Measurements from ENCODE around the gene HJURP. TPM values are rescaled to one million over a fixed set of nuclear protein-coding genes. Genes with fewer than 3 reads are reported as not detected.

Gene HJURP
- total RNA-seq, 4 donors from 2014 or later = 0.20 to 1.1 TPM; not detected in 2

DNA sequence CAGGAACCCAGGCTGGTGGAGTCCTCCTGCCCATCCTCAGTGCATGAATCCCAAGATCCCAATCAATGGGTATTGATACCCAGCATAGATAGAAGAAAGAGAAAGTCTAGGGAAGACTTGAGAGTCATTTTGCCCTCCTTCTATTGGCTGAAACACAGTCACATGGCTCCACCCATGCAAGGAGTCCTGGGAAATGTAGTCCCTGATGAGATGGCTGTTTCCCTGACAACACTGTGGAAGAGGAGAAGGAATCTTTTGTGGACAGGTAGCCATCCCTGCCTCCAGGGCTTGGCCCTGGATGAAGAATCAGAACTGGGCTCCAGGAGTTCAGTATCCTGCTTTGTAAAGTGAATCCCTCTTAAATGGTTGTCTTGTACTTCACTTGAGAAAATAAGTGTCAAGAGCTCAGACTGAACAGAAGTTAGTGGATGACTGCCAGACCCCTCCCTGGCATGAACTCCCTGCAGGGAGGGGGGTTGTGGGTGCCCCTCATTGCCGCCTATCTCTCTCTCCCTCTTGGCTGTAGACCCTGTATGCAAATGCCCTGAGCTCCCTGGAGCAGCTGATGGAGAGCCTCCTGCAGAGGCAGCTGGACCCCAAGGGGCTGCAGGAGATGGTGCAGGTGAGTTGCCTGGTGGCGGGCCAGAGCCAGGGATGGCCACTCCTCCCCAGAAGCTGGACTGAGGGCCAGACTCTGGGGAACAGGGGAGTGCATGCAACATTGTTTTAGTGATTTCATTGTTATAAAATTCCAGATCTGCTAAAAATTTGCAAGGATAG, 40.1 kb downstream of the HJURP start:
- DNase-seq (no peak), ATAC-seq (no peak)
- intact Hi-C loops (cut with DNase I; ENCODE audit: low total_unique reads) = no loop called here
- Histone ChIP-seq H3K27me3 (no peaks in the 10 kb centered on the region), H3K9me3 (no peaks in the 10 kb centered on the region), H3K4me1 (no peaks in the 10 kb centered on the region), H3K4me3 (no peak overlapping the region), H3K36me3 (no peaks in the 10 kb centered on the region), H3K27ac (no peak overlapping the region)
- in situ Hi-C loops (cut with MboI; ENCODE audit: low sequenced_read_pairs in 4 of 4) = no loop called here
- no peak for TF ChIP-seq POLR2A (IDR thresholded peaks at IDR 0.05)
- TF ChIP-seq, protein P1, sequence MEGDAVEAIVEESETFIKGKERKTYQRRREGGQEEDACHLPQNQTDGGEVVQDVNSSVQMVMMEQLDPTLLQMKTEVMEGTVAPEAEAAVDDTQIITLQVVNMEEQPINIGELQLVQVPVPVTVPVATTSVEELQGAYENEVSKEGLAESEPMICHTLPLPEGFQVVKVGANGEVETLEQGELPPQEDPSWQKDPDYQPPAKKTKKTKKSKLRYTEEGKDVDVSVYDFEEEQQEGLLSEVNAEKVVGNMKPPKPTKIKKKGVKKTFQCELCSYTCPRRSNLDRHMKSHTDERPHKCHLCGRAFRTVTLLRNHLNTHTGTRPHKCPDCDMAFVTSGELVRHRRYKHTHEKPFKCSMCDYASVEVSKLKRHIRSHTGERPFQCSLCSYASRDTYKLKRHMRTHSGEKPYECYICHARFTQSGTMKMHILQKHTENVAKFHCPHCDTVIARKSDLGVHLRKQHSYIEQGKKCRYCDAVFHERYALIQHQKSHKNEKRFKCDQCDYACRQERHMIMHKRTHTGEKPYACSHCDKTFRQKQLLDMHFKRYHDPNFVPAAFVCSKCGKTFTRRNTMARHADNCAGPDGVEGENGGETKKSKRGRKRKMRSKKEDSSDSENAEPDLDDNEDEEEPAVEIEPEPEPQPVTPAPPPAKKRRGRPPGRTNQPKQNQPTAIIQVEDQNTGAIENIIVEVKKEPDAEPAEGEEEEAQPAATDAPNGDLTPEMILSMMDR (IDR thresholded peaks at IDR 0.05 in 4 of 5, conservative IDR thresholded peaks at IDR 0.05 in 1 of 5) = no peak

DNA sequence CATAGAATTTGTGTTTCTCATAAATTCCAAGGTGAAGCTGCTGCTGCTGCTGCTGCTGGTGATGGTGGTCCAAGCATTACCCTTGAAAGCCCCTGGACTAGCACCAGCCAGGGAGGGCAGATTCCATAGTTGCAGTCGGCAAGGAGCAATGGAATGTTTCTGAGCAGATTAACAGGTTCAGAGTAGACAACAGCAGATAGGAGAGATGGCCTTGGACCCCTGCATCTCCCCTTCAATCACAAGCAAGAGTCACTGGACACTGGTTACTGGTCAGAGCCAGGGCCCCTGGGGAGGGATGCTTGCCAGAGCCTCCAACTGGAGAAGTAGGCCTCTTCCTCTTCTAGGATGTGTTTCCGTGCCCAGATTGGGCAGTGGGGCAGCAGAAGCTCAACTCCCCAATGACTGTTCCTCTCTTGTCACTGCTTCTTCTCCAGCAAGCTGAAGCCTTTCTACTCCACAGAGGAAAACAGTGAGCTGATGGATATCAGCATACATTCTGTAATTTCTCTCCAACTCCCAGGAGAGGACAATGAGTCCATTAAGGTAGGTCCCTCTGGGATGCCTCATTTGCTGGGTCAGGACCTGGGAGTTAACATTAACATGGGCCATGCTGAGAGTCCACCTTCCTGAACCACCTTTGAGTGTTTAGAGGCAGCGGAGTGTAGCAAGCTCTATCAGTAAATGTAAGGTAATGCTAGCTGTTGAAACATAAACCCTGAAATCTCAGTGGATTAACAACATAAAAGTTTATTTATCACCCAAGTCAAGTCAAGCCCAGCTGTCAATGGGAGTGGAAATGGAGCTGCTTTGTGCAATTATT, 40.9 kb downstream of the HJURP start:
- no peak for ATAC-seq
- intact Hi-C loops (cut with DNase I; ENCODE audit: low total_unique reads) = no loop called here
- TF ChIP-seq POLR2A (IDR thresholded peaks at IDR 0.05) = no peak
- TF ChIP-seq, protein P1 (IDR thresholded peaks at IDR 0.05 in 4 of 5, conservative IDR thresholded peaks at IDR 0.05 in 1 of 5) = no peak
- DNase-seq = no peak
- no peak overlapping the region for H3K4me3 ChIP-seq
- no peak overlapping the region for H3K27ac ChIP-seq
- H3K9me3 ChIP-seq = no peaks in the 10 kb centered on the region
- in situ Hi-C loops (cut with MboI; ENCODE audit: low sequenced_read_pairs in 4 of 4) = no loop called here
- no peaks in the 10 kb centered on the region for H3K36me3 ChIP-seq
- H3K27me3 ChIP-seq = no peaks in the 10 kb centered on the region
- no peaks in the 10 kb centered on the region for H3K4me1 ChIP-seq

DNA sequence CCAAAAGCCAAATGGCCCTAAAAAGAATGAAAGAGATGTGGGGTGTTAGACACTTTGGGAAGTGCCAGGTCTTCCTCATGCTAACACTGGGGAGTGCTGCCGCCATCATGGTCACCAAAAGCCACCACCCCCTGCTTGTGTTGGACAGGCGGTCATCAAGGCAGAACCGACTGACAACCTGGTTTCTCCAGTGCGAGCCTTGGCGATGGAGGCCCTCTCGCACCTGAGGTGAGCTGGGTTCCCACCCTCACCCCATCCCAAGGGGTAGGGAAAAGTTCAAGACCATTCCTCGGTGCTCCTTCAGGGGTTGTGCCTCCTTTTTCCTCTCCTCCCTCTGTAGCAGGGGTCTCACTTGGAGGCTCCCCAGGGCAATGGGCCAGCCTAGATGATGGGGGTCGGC, 42.6 kb downstream of the HJURP start:
- Histone ChIP-seq H3K9me3 (no peaks in the 10 kb centered on the region), H3K27me3 (no peaks in the 10 kb centered on the region), H3K27ac (no peak overlapping the region), H3K36me3 (no peaks in the 10 kb centered on the region), H3K4me3 (no peak overlapping the region), H3K4me1 (no peaks in the 10 kb centered on the region)
- ATAC-seq (no peak), DNase-seq (no peak)
- TF ChIP-seq, protein P1 (IDR thresholded peaks at IDR 0.05 in 4 of 5, conservative IDR thresholded peaks at IDR 0.05 in 1 of 5) = no peak
- TF ChIP-seq POLR2A (IDR thresholded peaks at IDR 0.05) = no peak
- intact Hi-C loops (cut with DNase I; ENCODE audit: low total_unique reads) (no loop called here), in situ Hi-C loops (cut with MboI; ENCODE audit: low sequenced_read_pairs in 4 of 4) (no loop called here)

DNA sequence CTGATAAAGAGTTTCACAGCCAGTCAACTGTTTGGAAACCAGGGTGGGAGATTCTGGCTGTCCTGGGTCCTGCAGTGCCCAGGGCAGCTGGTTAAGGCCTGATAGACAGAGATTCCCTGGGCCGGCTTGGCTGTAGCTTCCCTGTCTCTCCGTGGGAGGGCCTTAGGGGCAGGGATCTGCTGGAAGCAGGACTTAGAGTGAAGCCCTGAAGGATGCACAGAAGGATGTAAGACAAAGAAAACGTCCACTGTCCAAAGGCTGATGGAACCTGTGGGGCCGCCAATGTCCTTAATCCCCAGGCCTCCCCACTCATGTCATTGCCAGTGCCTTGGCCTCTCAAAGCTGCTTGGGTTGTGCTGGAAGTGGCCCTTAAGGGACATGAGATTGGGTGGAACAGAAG, 43.2 kb downstream of the HJURP start:
- in situ Hi-C loops (cut with MboI; ENCODE audit: low sequenced_read_pairs in 4 of 4) (no loop called here), intact Hi-C loops (cut with DNase I; ENCODE audit: low total_unique reads) (no loop called here)
- H3K27ac ChIP-seq = no peak overlapping the region
- no peaks in the 10 kb centered on the region for H3K4me1 ChIP-seq
- H3K4me3 ChIP-seq = no peak overlapping the region
- H3K36me3 ChIP-seq = no peaks in the 10 kb centered on the region
- TF ChIP-seq, protein P1 (IDR thresholded peaks at IDR 0.05 in 4 of 5, conservative IDR thresholded peaks at IDR 0.05 in 1 of 5) = no peak
- no peak for TF ChIP-seq POLR2A (IDR thresholded peaks at IDR 0.05)
- no peaks in the 10 kb centered on the region for H3K9me3 ChIP-seq
- ATAC-seq (no peak), DNase-seq (no peak)
- H3K27me3 ChIP-seq = no peaks in the 10 kb centered on the region
